ENCODE data around the gene PAK4. TPM values are rescaled to one million over a fixed set of nuclear protein-coding genes. Genes with fewer than 3 reads are reported as not detected.

The PAK4 gene
- total RNA-seq, 2 experiments from 2014 or later = 9.8 to 11.5 TPM

DNA sequence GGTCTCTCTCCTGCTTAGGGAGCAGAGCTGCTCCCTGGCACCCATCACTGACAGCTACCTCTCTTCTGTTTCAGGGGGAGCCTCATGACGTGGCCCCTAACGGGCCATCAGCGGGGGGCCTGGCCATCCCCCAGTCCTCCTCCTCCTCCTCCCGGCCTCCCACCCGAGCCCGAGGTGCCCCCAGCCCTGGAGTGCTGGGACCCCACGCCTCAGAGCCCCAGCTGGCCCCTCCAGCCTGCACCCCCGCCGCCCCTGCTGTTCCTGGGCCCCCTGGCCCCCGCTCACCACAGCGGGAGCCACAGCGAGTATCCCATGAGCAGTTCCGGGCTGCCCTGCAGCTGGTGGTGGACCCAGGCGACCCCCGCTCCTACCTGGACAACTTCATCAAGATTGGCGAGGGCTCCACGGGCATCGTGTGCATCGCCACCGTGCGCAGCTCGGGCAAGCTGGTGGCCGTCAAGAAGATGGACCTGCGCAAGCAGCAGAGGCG is 48.0 kb downstream of the PAK4 start:
- intact Hi-C loops (cut with micrococcal nuclease) = no loop called here
- Mint-ChIP-seq H3K4me1 (ENCODE audit: low read depth) (no peaks in the 10 kb centered on the region), H3K36me3 (ENCODE audit: low read depth) (peaks cover 2% of the 10 kb centered on the region), H3K27ac (no peak overlapping the region), H3K27me3 (no peaks in the 10 kb centered on the region), H3K9me3 (no peaks in the 10 kb centered on the region), H3K4me3 (no peak overlapping the region)
- ATAC-seq = no peak
- POLR2A ChIA-PET = no interaction called here
- DNase-seq = no peak
- TF ChIP-seq, protein P1, sequence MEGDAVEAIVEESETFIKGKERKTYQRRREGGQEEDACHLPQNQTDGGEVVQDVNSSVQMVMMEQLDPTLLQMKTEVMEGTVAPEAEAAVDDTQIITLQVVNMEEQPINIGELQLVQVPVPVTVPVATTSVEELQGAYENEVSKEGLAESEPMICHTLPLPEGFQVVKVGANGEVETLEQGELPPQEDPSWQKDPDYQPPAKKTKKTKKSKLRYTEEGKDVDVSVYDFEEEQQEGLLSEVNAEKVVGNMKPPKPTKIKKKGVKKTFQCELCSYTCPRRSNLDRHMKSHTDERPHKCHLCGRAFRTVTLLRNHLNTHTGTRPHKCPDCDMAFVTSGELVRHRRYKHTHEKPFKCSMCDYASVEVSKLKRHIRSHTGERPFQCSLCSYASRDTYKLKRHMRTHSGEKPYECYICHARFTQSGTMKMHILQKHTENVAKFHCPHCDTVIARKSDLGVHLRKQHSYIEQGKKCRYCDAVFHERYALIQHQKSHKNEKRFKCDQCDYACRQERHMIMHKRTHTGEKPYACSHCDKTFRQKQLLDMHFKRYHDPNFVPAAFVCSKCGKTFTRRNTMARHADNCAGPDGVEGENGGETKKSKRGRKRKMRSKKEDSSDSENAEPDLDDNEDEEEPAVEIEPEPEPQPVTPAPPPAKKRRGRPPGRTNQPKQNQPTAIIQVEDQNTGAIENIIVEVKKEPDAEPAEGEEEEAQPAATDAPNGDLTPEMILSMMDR (IDR thresholded peaks at IDR 0.05) = no peak
- CTCF ChIA-PET = no interaction called here

GRCh38 chr19:39174142-39174541 is 48.6 kb downstream of the PAK4 start:
- no peak overlapping the region for H3K27ac Mint-ChIP-seq
- H3K4me3 Mint-ChIP-seq = no peak overlapping the region
- H3K36me3 Mint-ChIP-seq (ENCODE audit: low read depth) = peaks cover 2% of the 10 kb centered on the region
- no peaks in the 10 kb centered on the region for H3K27me3 Mint-ChIP-seq
- CTCF ChIA-PET = interaction anchor here (1.0 kb wide), 1 partner anchor 31 kb away, joined by 3 read pairs; no protein-coding TSS in a partner anchor
- no peaks in the 10 kb centered on the region for H3K4me1 Mint-ChIP-seq (ENCODE audit: low read depth)
- TF ChIP-seq, protein P1 (IDR thresholded peaks at IDR 0.05) = no peak
- POLR2A ChIA-PET = interaction anchor here (1.4 kb wide), 1 partner anchor 47 kb away, joined by 3 read pairs; no protein-coding TSS in a partner anchor
- H3K9me3 Mint-ChIP-seq = no peaks in the 10 kb centered on the region
- ATAC-seq (no peak), DNase-seq (no peak)
- intact Hi-C loops (cut with micrococcal nuclease) = no loop called here

DNA sequence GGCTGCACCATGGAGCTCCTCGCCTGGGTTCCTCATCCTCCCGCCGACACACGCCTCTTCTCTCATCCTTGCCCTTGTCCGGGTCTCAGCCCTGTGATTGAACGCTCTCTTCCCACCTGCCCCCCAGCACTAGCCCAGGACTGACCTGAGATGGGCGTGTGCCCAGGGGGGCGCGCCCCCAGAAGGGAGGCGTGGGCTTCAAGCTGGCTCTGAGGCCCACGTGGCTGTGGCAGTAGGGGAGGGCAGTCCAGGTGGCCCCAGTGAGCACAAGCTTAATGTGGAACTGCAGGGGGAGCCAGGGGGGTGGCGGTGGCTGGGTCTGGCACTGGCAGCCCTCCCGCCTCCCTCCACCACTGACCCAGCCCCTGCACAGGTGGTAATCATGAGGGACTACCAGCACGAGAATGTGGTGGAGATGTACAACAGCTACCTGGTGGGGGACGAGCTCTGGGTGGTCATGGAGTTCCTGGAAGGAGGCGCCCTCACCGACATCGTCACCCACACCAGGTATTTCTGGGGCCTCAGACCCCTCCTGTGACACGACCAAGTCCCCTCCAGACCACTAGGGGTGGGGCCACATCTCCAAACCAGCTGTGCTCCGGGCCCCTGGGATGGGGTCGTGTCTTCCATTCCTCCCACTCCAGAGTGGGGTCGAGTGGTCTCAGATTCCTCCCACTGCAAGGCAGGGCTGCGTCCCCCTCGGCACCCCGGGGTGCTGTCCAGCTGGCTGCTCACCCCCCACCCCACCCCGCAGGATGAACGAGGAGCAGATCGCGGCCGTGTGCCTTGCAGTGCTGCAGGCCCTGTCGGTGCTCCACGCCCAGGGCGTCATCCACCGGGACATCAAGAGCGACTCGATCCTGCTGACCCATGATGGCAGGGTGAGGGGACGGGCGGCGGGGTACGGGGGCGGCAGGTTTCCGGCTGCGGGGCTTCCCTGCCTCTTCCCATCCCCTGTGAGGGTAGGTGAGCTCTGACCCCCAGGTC is 49.3 kb downstream of the PAK4 start:
- Mint-ChIP-seq H3K27me3 (no peaks in the 10 kb centered on the region), H3K36me3 (ENCODE audit: low read depth) (peaks cover 2% of the 10 kb centered on the region), H3K9me3 (no peaks in the 10 kb centered on the region), H3K27ac (no peak overlapping the region), H3K4me1 (ENCODE audit: low read depth) (no peaks in the 10 kb centered on the region), H3K4me3 (no peak overlapping the region)
- TF ChIP-seq, protein P1 (IDR thresholded peaks at IDR 0.05) = no peak
- ChIA-PET CTCF (interaction anchor here (1.0 kb wide), 1 partner anchor 31 kb away, joined by 3 read pairs; no protein-coding TSS in a partner anchor), POLR2A (interaction anchor here (1.4 kb wide), 1 partner anchor 48 kb away, joined by 3 read pairs; no protein-coding TSS in a partner anchor)
- intact Hi-C loops (cut with micrococcal nuclease) = no loop called here
- DNase-seq (no peak), ATAC-seq (no peak)

- Mint-ChIP-seq H3K27me3 (no peaks in the 10 kb centered on the region), H3K4me1 (ENCODE audit: low read depth) (no peaks in the 10 kb centered on the region), H3K9me3 (no peaks in the 10 kb centered on the region), H3K27ac (no peak overlapping the region), H3K36me3 (ENCODE audit: low read depth) (peaks cover 2% of the 10 kb centered on the region), H3K4me3 (no peak overlapping the region)
- CTCF ChIA-PET = no interaction called here
- TF ChIP-seq, protein P1 (IDR thresholded peaks at IDR 0.05) = no peak
- POLR2A ChIA-PET = no interaction called here
- DNase-seq (no peak), ATAC-seq (no peak)
- intact Hi-C loops (cut with micrococcal nuclease) = no loop called here
Measured at GRCh38 chr19:39175564-39175963, 50.0 kb downstream of the PAK4 start.

All from activated CD8-positive, alpha-beta T cell treated with anti-CD3 and anti-CD28 coated beads for 36 hours (primary cell).